Tibial nerve (tissue), 4 donors: ENCODE measurements around the gene PLAAT3. TPM values are rescaled to one million over a fixed set of nuclear protein-coding genes. Genes with fewer than 3 reads are reported as not detected.

Experiments
- DNase-seq, 2 donors: peaks; one replicate each; pipeline ENCODE4 v3.0.0-alpha.2; 2019; ENCODE audit warnings: low spot score in 2 of 2
- H3K27ac ChIP-seq, 4 donors: fragments of 200-600 bp; sonication (generic) in 3 of 4; one replicate each; pipeline ENCODE4 v1.5.1; 2017 to 2019; ENCODE audit warnings: mild to moderate bottlenecking in 1 of 4
- H3K27me3 ChIP-seq, 2 donors: fragments of 200-600 bp; sonication (generic) in 1 of 2; one replicate each; pipeline versions ENCODE4 v1.5.1 to v1.6.0; 2017 to 2019
- H3K36me3 ChIP-seq, 3 donors: fragments of 200-600 bp; sonication (generic); one replicate each; pipeline ENCODE4 v1.5.1; 2018 to 2019
- H3K4me1 ChIP-seq, 4 donors: fragments of 200-600 bp; sonication (generic) in 3 of 4; one replicate each; pipeline ENCODE4 v1.5.1; 2017 to 2019
- H3K4me3 ChIP-seq, 4 donors: fragments of 200-600 bp; sonication (generic) in 3 of 4; one replicate each; pipeline ENCODE4 v1.5.1; 2017 to 2019; ENCODE audit warnings: mild to moderate bottlenecking in 1 of 4, moderate library complexity in 1 of 4
- H3K9me3 ChIP-seq, 4 donors: fragments of 200-600 bp; sonication (generic) in 3 of 4; one replicate each; pipeline ENCODE4 v1.5.1; 2017 to 2019
- CTCF ChIP-seq, 5 experiments: fragments of 200-600 bp in 3 of 5; fragments of 450-650 bp in 2 of 5; sonication (generic) in 3 of 5; IDR thresholded peaks; one replicate each; pipeline ENCODE4 v1.5.1; 2016 to 2019; ENCODE audit warnings: antibody characterized with exemption in 5 of 5, mild to moderate bottlenecking in 3 of 5, moderate library complexity in 2 of 5
- EP300 ChIP-seq, 2 donors: sonication (generic); formaldehyde crosslinking; IDR thresholded peaks; one replicate each; pipeline ENCODE4 v1.6.1; 2017; ENCODE audit warnings: antibody characterized with exemption in 2 of 2, mild to moderate bottlenecking in 1 of 2
- POLR2A ChIP-seq, 2 donors: fragments of 450-650 bp; IDR thresholded peaks; one replicate each; pipeline ENCODE4 v1.6.1; 2017; ENCODE audit warnings: antibody characterized with exemption in 2 of 2, mild to moderate bottlenecking in 2 of 2, moderate library complexity in 2 of 2
- WGBS, 2 donors: methylation state at CpG; one replicate each; pipeline ENCODE4 v1.1.5; 2018; 5-methylcytosine and 5-hydroxymethylcytosine counted together
- total RNA-seq, 4 donors: library from RNA; depleted of rRNA; stranded (reverse); fragments of >200 nt; gene quantifications; one replicate each; pipeline ENCODE4 v1.1.0, GENCODE V29; 2016

Gene PLAAT3
- total RNA-seq, 4 donors from 2014 or later, result 140 to 185 (median 157) TPM

- Histone ChIP-seq H3K4me3 (peak overlapping the region in 3 of 4 donors; percentile 13 to 69 (median 17)), H3K36me3 (peaks cover 0 to 8% (median 0%) of the 10 kb centered on the region in 3 donors), H3K27me3 (no peaks in the 10 kb centered on the region), H3K4me1 (peaks cover 0 to 71% (median 38%) of the 10 kb centered on the region in 4 donors), H3K9me3 (no peaks in the 10 kb centered on the region), H3K27ac (peak overlapping the region; percentile 86 to 99 (median 91))
- 63 to 64% methylated on average over 14 of the region's 14 CpGs for WGBS, 2 donors
- DNase-seq, result no peak
- TF ChIP-seq POLR2A (IDR thresholded peaks at IDR 0.05) (no peak), EP300 (IDR thresholded peaks at IDR 0.05) (no peak), CTCF (IDR thresholded peaks at IDR 0.05) (no peak)
Observed at GRCh38 chr11:63609971-63610580, 4.2 kb downstream of the PLAAT3 start.

- H3K27me3 ChIP-seq, result no peaks in the 10 kb centered on the region
- peak overlapping the region; percentile 86 to 99 (median 91) for H3K27ac ChIP-seq
- peaks cover 0 to 74% (median 41%) of the 10 kb centered on the region in 4 donors for H3K4me1 ChIP-seq
Observed at GRCh38 chr11:63609536-63609935, 4.7 kb downstream of the PLAAT3 start.

GRCh38 chr11:63608353-63609345, 5.6 kb downstream of the PLAAT3 start:
- Histone ChIP-seq H3K9me3 (no peaks in the 10 kb centered on the region), H3K4me3 (peak overlapping the region in 2 of 4 donors; percentile 17 to 69), H3K4me1 (peaks cover 0 to 83% (median 46%) of the 10 kb centered on the region in 4 donors), H3K27me3 (no peaks in the 10 kb centered on the region), H3K36me3 (peaks cover 0 to 8% (median 0%) of the 10 kb centered on the region in 3 donors), H3K27ac (peak overlapping the region; percentile 86 to 99 (median 91))
- no peak for DNase-seq
- TF ChIP-seq POLR2A (IDR thresholded peaks at IDR 0.05) (no peak), CTCF (IDR thresholded peaks at IDR 0.05) (no peak), EP300 (IDR thresholded peaks at IDR 0.05) (no peak)
- 47 to 54% methylated on average over 11 of the region's 11 CpGs for WGBS, 2 donors

More at GRCh38 chr11:63609536-63609935, 4.7 kb downstream of the PLAAT3 start:
- Histone ChIP-seq H3K36me3 (peaks cover 0 to 8% (median 0%) of the 10 kb centered on the region in 3 donors), H3K9me3 (no peaks in the 10 kb centered on the region), H3K4me3 (peak overlapping the region in 2 of 4 donors; percentile 17 to 69)
- TF ChIP-seq CTCF (IDR thresholded peaks at IDR 0.05), result no peak
- no peak for TF ChIP-seq EP300 (IDR thresholded peaks at IDR 0.05)
- peak in 1 of 2 donors; percentile 36 for TF ChIP-seq POLR2A (IDR thresholded peaks at IDR 0.05)
- WGBS, 2 donors, result 17 to 18% methylated on average over 4 of the region's 4 CpGs
- no peak for DNase-seq

GRCh38 chr11:63603180-63603518, 11.1 kb downstream of the PLAAT3 start:
- 17 to 24% methylated on average over 3 of the region's 3 CpGs for WGBS, 2 donors

More at GRCh38 chr11:63603180-63603518, 11.1 kb downstream of the PLAAT3 start:
- no peak for DNase-seq
- Histone ChIP-seq H3K27me3 (no peaks in the 10 kb centered on the region), H3K9me3 (no peaks in the 10 kb centered on the region), H3K4me1 (peaks cover 0 to 90% (median 26%) of the 10 kb centered on the region in 4 donors), H3K36me3 (peaks cover 0 to 9% (median 0%) of the 10 kb centered on the region in 3 donors), H3K4me3 (no peak overlapping the region), H3K27ac (peak overlapping the region; percentile 61 to 99 (median 79))
- TF ChIP-seq CTCF (IDR thresholded peaks at IDR 0.05) (no peak), EP300 (IDR thresholded peaks at IDR 0.05) (peak in 1 of 2 donors; percentile 89), POLR2A (IDR thresholded peaks at IDR 0.05) (peak in 1 of 2 donors; percentile 22)
